ENCODE results near the gene ALDH1L2. TPM values are rescaled to one million over a fixed set of nuclear protein-coding genes. Genes with fewer than 3 reads are reported as not detected.

The ALDH1L2 gene
- total RNA-seq, 1 experiment from 2014 or later, result 1.9 TPM

DNA sequence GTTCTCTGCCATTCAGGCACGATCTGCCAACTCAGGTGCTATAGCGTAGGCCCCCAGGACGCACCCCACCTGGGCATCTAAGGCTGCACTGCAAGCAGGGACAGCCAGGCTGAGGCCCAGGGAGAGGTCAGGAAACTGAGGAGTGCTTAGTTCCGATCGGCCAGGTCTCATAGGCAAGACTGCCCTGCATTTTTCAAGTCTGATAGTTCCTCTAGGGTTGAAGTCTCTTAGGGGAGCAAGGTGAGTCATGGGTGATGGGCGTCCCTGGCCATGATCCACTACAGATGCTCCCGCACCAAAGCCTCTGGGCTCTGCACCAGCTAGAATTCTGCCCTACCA is 84.9 kb downstream of the ALDH1L2 start:
- Histone ChIP-seq H4K20me1 (ENCODE audit: control insufficient read depth, insufficient read depth, insufficient read length) (no peaks in the 10 kb centered on the region), H3K79me2 (ENCODE audit: insufficient read depth, low read length) (no peaks in the 10 kb centered on the region), H3K56ac (ENCODE audit: insufficient read length, low read depth, low read length) (no peak overlapping the region), H2BK15ac (ENCODE audit: low read depth, low read length) (no peak overlapping the region), H4K5ac (ENCODE audit: insufficient read length, low read depth, low read length) (no peak overlapping the region), H2BK20ac (ENCODE audit: low read depth, low read length, poor library complexity, severe bottlenecking) (no peak overlapping the region), H3K27ac (ENCODE audit: insufficient read length, low read depth, low read length) (no peak overlapping the region), H2BK5ac (ENCODE audit: insufficient read length, low read length) (no peak overlapping the region), H3K4ac (ENCODE audit: low read depth, low read length) (no peak overlapping the region), H3K23me2 (ENCODE audit: insufficient read length, low read depth, low read length, poor library complexity, severe bottlenecking) (no peaks in the 10 kb centered on the region), H3K4me1 (ENCODE audit: insufficient read depth, low read length) (no peaks in the 10 kb centered on the region), H2BK12ac (ENCODE audit: insufficient read length, low read depth, low read length) (no peak overlapping the region), H2AK5ac (ENCODE audit: insufficient read length, low read length) (no peak overlapping the region), H3K79me1 (ENCODE audit: insufficient read depth, low read depth, low read length, poor library complexity, severe bottlenecking) (no peaks in the 10 kb centered on the region), H3K27me3 (ENCODE audit: insufficient read depth, low read length) (no peaks in the 10 kb centered on the region), H3T11ph (ENCODE audit: low read length) (no peak overlapping the region), H4K91ac (ENCODE audit: insufficient read length, low read depth, low read length) (no peak overlapping the region), H3K14ac (ENCODE audit: insufficient read depth, low read length) (no peak overlapping the region), H2AFZ (ENCODE audit: low read length) (no peak overlapping the region), H3K18ac (ENCODE audit: insufficient read length, low read depth, low read length) (no peak overlapping the region), H3K9me3 (ENCODE audit: control insufficient read depth, low read depth, low read length) (no peaks in the 10 kb centered on the region), H3K23ac (ENCODE audit: insufficient read length, low read depth, low read length) (no peak overlapping the region), H4K8ac (replicated peaks; ENCODE audit: insufficient read length, low read depth, low read length) (no peak overlapping the region), H2BK120ac (ENCODE audit: low read depth, low read length, poor library complexity, severe bottlenecking) (no peak overlapping the region), H3K9ac (ENCODE audit: extremely low read depth, insufficient read length, low read length) (no peak overlapping the region), H3K4me2 (ENCODE audit: insufficient read depth, insufficient read length, low read length) (no peak overlapping the region)
- peak overlapping the region in 1 of 3 experiments; percentile 51; a peak in 1 of 7 replicates for H3K27ac Mint-ChIP-seq
- no peaks in the 10 kb centered on the region for H3K4me1 Mint-ChIP-seq
- no peak for DNase-seq
- H3K36me3 Mint-ChIP-seq (ENCODE audit: insufficient read depth in 1 of 3, low read depth in 3 of 3), result peaks cover 63 to 93% (median 87%) of the 10 kb centered on the region in 3 experiments
- WGBS (ENCODE audit: extremely low coverage, insufficient read length, low lambda C conversion rate), result no CpG with 5 or more reads among the region's 7 CpGs
- no peaks in the 10 kb centered on the region for H3K27me3 Mint-ChIP-seq (ENCODE audit: low read depth)
- TF ChIP-seq, protein P1, sequence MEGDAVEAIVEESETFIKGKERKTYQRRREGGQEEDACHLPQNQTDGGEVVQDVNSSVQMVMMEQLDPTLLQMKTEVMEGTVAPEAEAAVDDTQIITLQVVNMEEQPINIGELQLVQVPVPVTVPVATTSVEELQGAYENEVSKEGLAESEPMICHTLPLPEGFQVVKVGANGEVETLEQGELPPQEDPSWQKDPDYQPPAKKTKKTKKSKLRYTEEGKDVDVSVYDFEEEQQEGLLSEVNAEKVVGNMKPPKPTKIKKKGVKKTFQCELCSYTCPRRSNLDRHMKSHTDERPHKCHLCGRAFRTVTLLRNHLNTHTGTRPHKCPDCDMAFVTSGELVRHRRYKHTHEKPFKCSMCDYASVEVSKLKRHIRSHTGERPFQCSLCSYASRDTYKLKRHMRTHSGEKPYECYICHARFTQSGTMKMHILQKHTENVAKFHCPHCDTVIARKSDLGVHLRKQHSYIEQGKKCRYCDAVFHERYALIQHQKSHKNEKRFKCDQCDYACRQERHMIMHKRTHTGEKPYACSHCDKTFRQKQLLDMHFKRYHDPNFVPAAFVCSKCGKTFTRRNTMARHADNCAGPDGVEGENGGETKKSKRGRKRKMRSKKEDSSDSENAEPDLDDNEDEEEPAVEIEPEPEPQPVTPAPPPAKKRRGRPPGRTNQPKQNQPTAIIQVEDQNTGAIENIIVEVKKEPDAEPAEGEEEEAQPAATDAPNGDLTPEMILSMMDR (conservative IDR thresholded peaks at IDR 0.05), result no peak
- no peaks in the 10 kb centered on the region for H3K9me3 Mint-ChIP-seq
- no peak overlapping the region for H3K4me3 Mint-ChIP-seq

All from H9 (cell line).